Ureter (tissue), 1 donor: ENCODE measurements around the gene SMAD3. TPM values are rescaled to one million over a fixed set of nuclear protein-coding genes. Genes with fewer than 3 reads are reported as not detected.

ENCODE experiments used
- DNase-seq: peaks from one replicate; pipeline ENCODE4 v3.0.0-alpha.2; 2020; ENCODE audit warnings: low spot score
- total RNA-seq: library from RNA; stranded (reverse); gene quantifications from one replicate; pipeline ENCODE4 v1.2.4, GENCODE V29; 2023
- donor health status: DM: yes; HTN: yes; CAD: no.

Gene SMAD3
- total RNA-seq, 1 donor from 2014 or later: 124 TPM

GRCh38 chr15:67080900-67081431 is 15.6 kb downstream of the SMAD3 start:
- no peak for DNase-seq

DNA sequence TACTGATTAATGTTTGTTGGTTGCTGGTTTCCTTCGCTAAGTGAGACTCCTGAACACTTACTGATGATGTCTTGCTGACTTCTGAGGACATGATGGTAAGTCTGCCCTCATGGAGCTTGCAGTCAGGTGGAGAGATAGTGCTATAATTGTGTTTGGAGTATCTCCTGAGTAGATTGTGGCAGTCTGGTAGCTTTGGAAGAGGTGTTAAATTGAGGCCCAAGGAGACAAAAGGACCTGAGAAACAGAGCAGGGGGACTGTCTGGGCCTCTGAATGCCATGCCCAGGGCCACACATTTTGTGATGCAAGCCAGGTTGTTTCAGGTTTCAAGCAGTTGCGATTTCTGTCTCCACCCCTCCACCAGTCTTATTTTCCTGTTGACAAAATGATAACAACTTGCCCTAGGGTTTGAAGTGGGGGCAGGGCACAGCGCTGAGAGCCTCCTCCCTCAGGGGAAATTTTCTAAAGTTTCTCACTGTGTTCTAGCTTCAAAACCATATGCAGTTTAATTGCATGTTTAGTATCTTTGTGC is 16.7 kb downstream of the SMAD3 start:
- no peak for DNase-seq

- no peak for DNase-seq
Observed at GRCh38 chr15:67083135-67083762, 17.8 kb downstream of the SMAD3 start.

DNA sequence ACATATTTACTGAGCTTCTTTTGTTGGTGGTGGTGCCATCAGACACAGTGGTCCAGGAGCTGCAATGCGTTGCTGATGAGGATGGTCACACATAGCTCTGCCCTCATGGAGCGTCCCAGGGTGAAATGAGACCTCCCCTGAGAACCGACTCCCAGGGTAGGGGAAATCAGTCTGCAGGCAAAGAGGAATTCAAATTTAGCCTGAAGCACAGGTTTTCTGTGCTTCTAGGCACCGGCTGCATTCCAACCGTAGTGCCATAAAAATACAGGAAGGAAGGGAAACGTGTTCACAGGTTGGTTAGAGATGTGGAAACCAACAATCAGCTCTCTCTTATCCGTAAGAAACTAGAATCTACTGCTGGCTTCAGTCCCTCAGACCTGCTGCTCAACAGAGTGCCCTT is 19.2 kb downstream of the SMAD3 start:
- DNase-seq: no peak

DNA sequence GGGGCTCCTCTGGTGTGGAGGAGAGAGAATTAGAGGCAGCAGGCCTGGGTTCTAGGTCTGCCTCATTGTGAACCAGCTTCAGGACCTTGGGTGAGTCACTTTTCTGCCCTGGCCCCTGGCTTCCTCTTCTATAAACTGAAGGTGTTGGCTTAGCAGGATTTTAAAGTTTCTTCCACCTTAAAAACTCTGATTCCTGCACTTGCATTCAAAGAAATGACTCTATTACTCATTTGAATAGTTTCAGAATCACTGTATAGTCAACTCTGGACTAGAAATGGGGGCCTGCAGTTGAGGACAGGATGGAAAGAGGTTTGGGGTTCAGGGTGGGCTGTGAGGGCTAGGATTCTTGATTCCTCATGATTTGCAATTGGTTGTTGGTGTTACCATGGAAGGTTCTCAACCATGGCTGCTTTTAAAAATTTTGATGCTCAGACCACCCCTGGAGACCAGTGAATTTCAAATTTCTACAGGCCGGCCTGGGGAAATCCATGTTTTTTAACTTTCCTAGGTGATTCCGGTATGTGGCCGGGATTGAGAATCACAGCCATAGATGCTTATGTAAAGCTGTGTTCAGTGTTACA is 19.9 kb downstream of the SMAD3 start:
- no peak for DNase-seq

GRCh38 chr15:67085818-67086636 is 20.6 kb downstream of the SMAD3 start:
- DNase-seq: no peak

DNA sequence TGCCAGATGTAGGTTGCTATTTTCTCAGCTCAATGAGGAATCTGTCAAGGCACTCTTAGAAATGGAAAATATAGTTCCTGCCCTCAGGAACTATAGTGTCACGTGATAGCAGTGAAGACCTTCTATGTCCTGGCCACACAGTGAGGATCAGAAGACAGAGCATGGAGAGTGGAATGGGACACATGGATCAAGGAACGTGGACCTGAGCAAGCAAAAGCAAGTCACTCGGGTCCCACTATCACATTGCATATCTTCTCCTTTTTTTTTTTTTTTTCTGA is 21.2 kb downstream of the SMAD3 start:
- no peak for DNase-seq

- no peak for DNase-seq
Observed at GRCh38 chr15:67087507-67088172, 22.2 kb downstream of the SMAD3 start.

DNA sequence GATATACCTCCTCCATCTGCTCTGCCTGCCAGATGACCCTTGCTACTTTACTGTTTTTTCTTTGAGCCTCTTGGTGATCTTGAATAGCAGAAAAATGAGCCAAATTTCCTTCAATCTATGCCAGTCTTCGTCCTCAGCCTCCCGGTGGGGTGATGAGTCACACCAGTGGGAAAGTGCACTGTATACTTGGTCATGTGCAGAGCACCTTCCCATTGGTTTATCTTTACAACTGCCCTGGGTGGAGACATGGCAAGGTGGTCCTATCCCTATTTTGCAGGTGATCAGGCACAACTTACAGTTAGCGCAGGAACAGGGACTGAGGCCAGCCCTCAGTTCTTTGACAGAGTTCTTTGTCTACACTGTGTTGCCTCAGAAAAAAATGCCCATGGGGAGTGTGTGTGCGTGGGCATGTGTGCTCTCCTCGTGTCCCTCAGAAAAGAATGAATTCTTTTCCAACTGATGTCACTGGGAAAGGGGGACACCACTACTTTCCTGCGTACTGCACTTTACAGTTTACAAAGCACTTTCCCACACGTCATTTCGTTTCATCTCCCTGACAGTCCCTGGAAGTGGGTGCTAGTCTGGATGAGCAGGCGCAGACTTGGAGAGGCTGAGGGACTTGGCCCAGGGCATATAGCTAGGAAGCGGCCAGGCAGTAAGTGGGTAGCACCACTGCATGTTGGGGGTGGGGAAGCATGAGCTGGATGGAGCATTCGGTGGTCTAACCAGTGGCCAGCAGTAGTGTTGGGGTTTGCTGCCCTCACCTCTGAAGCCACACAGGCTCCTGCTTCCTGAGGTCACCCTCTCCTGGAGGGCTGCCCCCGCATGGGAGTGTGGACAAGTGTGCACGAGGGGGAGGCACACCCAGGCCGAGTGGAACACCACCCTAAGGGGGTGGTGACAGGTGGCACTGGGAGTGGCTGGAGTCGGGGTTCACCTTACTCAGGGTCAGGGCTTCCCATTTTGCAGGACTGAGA is 24.1 kb downstream of the SMAD3 start:
- no peak for DNase-seq

- no peak for DNase-seq
Observed at GRCh38 chr15:67090297-67091070, 25.1 kb downstream of the SMAD3 start.

DNA sequence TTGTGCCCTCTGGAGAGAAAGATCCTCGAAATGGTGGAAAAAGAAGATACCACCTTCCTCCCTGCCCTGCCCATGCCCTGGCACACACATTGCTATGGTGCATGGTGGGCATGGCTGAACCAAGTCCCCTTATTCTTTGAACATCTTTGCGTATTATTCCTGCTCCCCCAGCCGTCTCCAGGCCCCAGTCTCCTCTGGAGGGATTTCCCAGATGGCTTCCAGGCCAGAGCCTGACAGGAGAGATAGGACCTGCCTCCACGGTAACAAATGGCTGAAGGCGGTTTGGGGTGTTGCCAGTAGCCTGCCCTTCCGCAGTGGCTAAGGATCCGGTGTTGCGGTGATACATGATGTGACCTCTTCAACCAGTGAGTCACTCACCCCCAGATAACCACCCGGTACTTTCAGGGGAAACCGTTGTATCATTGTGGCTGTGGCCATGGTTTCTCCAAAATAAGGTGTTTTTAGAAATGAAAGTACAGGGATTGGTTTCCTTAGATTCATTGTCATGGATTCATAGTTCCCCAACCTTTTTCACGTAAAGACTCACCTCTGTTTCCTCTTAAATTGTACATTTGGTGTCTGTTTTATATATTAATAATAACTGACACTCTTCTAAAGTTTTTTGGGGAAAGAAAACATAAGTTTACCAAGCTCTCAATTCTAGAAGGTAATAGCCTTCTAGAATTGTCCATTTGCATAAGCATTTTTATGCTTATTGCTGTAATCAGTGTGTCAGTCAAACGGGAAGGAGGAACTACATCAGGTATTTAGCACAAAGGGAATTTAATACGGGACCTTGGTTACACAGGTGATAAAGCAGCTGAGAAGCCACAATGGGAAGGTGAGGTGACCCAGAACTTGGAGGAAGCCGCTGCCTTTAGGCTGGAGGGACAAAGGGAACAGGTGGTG is 25.9 kb downstream of the SMAD3 start:
- no peak for DNase-seq

DNA sequence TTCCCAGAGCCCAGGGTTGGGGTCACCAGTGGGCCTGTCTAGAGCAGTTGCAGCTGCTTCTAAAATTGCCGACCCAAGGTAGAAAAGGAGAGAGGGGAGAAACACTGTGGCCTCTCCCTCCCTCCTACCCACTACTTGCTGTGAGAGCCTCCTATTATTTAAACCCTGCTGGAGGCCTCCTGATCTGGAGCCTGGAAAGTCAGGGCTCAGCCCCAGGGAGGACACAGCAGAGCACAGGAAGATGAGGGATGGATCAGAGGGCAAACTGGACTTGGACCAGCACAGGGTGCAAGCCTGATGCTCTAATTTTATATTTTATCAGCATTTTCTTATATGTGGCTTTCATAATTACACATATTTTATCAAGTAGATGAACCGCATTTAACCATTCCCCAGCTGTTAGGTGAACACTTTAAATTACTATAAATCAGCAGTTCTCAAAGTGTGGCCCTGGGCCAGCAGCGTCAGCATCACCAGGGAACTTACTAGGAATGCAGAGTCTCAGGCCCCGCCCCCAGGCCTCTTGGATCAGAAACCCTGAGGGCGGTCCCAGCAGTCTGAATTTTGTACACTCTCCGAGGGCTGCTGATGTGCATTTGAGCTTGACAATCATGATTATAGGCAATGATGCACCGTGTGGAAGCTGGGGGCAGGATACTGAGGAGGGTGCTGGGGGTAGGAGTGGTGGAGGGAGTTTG is 26.7 kb downstream of the SMAD3 start:
- no peak for DNase-seq

- no peak for DNase-seq
Observed at GRCh38 chr15:67092752-67093503, 27.5 kb downstream of the SMAD3 start.

DNA sequence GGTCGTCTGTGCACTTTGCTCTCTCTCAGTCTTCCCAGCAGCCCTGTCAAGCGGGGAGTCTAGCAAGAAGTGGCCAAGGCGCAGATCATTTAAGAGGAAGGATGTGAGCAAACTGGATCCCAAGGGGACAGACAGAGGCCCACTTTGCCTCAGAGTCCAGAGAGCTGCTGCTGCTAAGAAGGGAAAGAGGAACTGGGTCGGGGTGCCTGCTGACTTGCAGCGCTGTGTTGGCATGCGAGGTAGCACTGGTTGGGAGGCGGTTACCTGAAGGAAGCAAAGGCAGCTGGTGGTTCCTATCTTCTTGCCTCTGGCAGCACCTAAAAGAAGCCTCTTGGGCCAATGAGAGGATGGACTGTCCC is 28.1 kb downstream of the SMAD3 start:
- no peak for DNase-seq

- no peak for DNase-seq
Observed at GRCh38 chr15:67094001-67094826, 28.8 kb downstream of the SMAD3 start.

DNA sequence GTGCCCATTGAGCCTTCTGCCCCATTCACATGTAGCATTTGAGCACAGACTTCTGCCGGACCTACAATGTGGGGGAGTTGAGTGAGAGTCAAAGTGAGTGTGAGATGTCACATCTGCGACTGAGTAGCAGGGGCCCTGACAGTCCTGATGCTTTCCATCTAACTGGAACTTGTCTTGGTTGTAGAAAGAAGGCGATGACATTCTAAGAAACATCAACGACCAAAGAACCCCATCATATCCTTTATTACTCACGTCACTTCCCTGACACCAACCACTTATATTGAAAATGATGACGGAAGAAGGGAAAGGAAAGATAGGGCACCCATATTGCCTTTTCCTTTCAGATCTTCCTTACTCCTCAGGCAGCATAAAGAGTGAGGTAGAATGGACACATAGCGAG is 30.5 kb downstream of the SMAD3 start:
- DNase-seq: no peak
